ENCODE results near the gene CDKN2C.
"Not testable (repeated sequence)": the region's sequence is repeated elsewhere in the genome, so short reads cannot be mapped to it uniquely, and the experiment has no call there.

Gene CDKN2C

GRCh38 chr1:50995651-50996050, 25.6 kb downstream of the CDKN2C start:
- Histone ChIP-seq H3K27ac (no peak overlapping the region), H3K4me3 (no peak overlapping the region)

GRCh38 chr1:50996083-50996482, 26.0 kb downstream of the CDKN2C start:
- no peak overlapping the region for H3K9ac ChIP-seq
- H3K9me3 ChIP-seq (replicated peaks in 1 of 11) = peaks cover 0 to 7% (median 0%) of the 10 kb centered on the region in 11 experiments; a peak in 2 of 22 replicates
- no peaks in the 10 kb centered on the region for H3K27me3 ChIP-seq
- no peak for TF ChIP-seq Cebpa-rat (IDR thresholded peaks at IDR 0.05)
- H3K4me2 ChIP-seq = no peak overlapping the region
- no peak overlapping the region for H3K4me3 ChIP-seq
- no peaks in the 10 kb centered on the region for H3K36me3 ChIP-seq
- H3K4me1 ChIP-seq = peaks cover 0 to 5% (median 0%) of the 10 kb centered on the region in 10 experiments; a peak in 2 of 20 replicates
- no peak overlapping the region for H3K27ac ChIP-seq
- H4K20me1 ChIP-seq = no peaks in the 10 kb centered on the region

More at GRCh38 chr1:50995651-50996050, 25.6 kb downstream of the CDKN2C start:
- no peak for TF ChIP-seq Cebpa-rat (IDR thresholded peaks at IDR 0.05)
- Histone ChIP-seq H3K9me3 (replicated peaks in 1 of 11) (peaks cover 0 to 7% (median 0%) of the 10 kb centered on the region in 11 experiments; a peak in 2 of 22 replicates), H3K4me2 (no peak overlapping the region), H3K36me3 (no peaks in the 10 kb centered on the region), H4K20me1 (no peaks in the 10 kb centered on the region), H3K4me1 (peaks cover 0 to 5% (median 0%) of the 10 kb centered on the region in 10 experiments; a peak in 2 of 20 replicates), H3K9ac (no peak overlapping the region), H3K27me3 (no peaks in the 10 kb centered on the region)

- not testable (repeated sequence) for H3K4me2 ChIP-seq; H3K4me1 ChIP-seq; H3K27me3 ChIP-seq; H3K4me3 ChIP-seq; H3K9me3 ChIP-seq (replicated peaks in 1 of 11); H3K27ac ChIP-seq; H3K9ac ChIP-seq; H4K20me1 ChIP-seq; H3K36me3 ChIP-seq
Measured at GRCh38 chr1:50999375-50999774, 29.3 kb downstream of the CDKN2C start.

- peak overlapping the region in 2 of 11 experiments; percentile 20 to 24; a peak in 2 of 22 replicates for H3K4me2 ChIP-seq
- peaks cover 0 to 5% (median 0%) of the 10 kb centered on the region in 10 experiments; a peak in 2 of 20 replicates for H3K4me1 ChIP-seq
- no peaks in the 10 kb centered on the region for H4K20me1 ChIP-seq
- peaks cover 0 to 7% (median 0%) of the 10 kb centered on the region in 11 experiments; a peak in 2 of 22 replicates for H3K9me3 ChIP-seq (replicated peaks in 1 of 11)
- no peak overlapping the region for H3K4me3 ChIP-seq
- H3K9ac ChIP-seq = no peak overlapping the region
- H3K27me3 ChIP-seq = no peaks in the 10 kb centered on the region
- H3K36me3 ChIP-seq = no peaks in the 10 kb centered on the region
- H3K27ac ChIP-seq = no peak overlapping the region
- TF ChIP-seq Cebpa-rat (IDR thresholded peaks at IDR 0.05) = no peak
Measured at GRCh38 chr1:51000160-51000559, 30.1 kb downstream of the CDKN2C start.

GRCh38 chr1:51000651-51001050, 30.6 kb downstream of the CDKN2C start:
- Histone ChIP-seq H4K20me1 (no peaks in the 10 kb centered on the region), H3K9ac (no peak overlapping the region), H3K4me3 (no peak overlapping the region), H3K27me3 (no peaks in the 10 kb centered on the region), H3K4me2 (no peak overlapping the region), H3K27ac (no peak overlapping the region), H3K9me3 (replicated peaks in 1 of 11) (peaks cover 0 to 7% (median 0%) of the 10 kb centered on the region in 11 experiments; a peak in 2 of 22 replicates), H3K36me3 (no peaks in the 10 kb centered on the region), H3K4me1 (peaks cover 0 to 5% (median 0%) of the 10 kb centered on the region in 10 experiments; a peak in 2 of 20 replicates)
- TF ChIP-seq Cebpa-rat (IDR thresholded peaks at IDR 0.05) = no peak

- Histone ChIP-seq H3K36me3 (no peaks in the 10 kb centered on the region), H3K4me2 (no peak overlapping the region), H3K4me3 (no peak overlapping the region), H3K9me3 (replicated peaks in 1 of 11) (peaks cover 0 to 7% (median 0%) of the 10 kb centered on the region in 11 experiments; a peak in 2 of 22 replicates), H3K4me1 (peaks cover 0 to 5% (median 0%) of the 10 kb centered on the region in 10 experiments; a peak in 2 of 20 replicates), H4K20me1 (no peaks in the 10 kb centered on the region), H3K27ac (no peak overlapping the region), H3K9ac (no peak overlapping the region), H3K27me3 (no peaks in the 10 kb centered on the region)
- TF ChIP-seq Cebpa-rat (IDR thresholded peaks at IDR 0.05) = no peak
Measured at GRCh38 chr1:51002516-51002915, 32.5 kb downstream of the CDKN2C start.

- H3K27me3 ChIP-seq; H3K36me3 ChIP-seq; H3K27ac ChIP-seq; H3K4me2 ChIP-seq; H3K4me1 ChIP-seq; H3K4me3 ChIP-seq; H3K9me3 ChIP-seq (replicated peaks in 1 of 11); H3K9ac ChIP-seq; H4K20me1 ChIP-seq: not testable (repeated sequence)
Measured at GRCh38 chr1:51005549-51005948, 35.5 kb downstream of the CDKN2C start.

- no peak for TF ChIP-seq Cebpa-rat (IDR thresholded peaks at IDR 0.05)
- no peaks in the 10 kb centered on the region for H3K36me3 ChIP-seq
- H3K9me3 ChIP-seq (replicated peaks in 1 of 11) = no peaks in the 10 kb centered on the region; a peak in 1 of 22 replicates
- H3K27me3 ChIP-seq = no peaks in the 10 kb centered on the region
- H3K4me3 ChIP-seq = no peak overlapping the region
- no peak overlapping the region for H3K27ac ChIP-seq
- H3K9ac ChIP-seq = no peak overlapping the region
- H3K4me2 ChIP-seq = no peak overlapping the region
- H4K20me1 ChIP-seq = no peaks in the 10 kb centered on the region
- no peaks in the 10 kb centered on the region for H3K4me1 ChIP-seq
Measured at GRCh38 chr1:51009381-51009780, 39.3 kb downstream of the CDKN2C start.

- Histone ChIP-seq H4K20me1 (no peaks in the 10 kb centered on the region), H3K4me2 (no peak overlapping the region), H3K9ac (no peak overlapping the region), H3K27ac (no peak overlapping the region), H3K4me1 (no peaks in the 10 kb centered on the region), H3K9me3 (replicated peaks in 1 of 11) (no peaks in the 10 kb centered on the region), H3K4me3 (no peak overlapping the region), H3K36me3 (no peaks in the 10 kb centered on the region), H3K27me3 (no peaks in the 10 kb centered on the region)
- TF ChIP-seq Cebpa-rat (IDR thresholded peaks at IDR 0.05) = no peak
Measured at GRCh38 chr1:51014878-51015277, 44.8 kb downstream of the CDKN2C start.

- Histone ChIP-seq H4K20me1 (no peaks in the 10 kb centered on the region), H3K4me2 (no peak overlapping the region), H3K27ac (no peak overlapping the region), H3K36me3 (no peaks in the 10 kb centered on the region), H3K4me3 (no peak overlapping the region), H3K27me3 (no peaks in the 10 kb centered on the region), H3K9me3 (replicated peaks in 1 of 11) (no peaks in the 10 kb centered on the region; a peak in 2 of 22 replicates), H3K4me1 (no peaks in the 10 kb centered on the region), H3K9ac (no peak overlapping the region)
- no peak for TF ChIP-seq Cebpa-rat (IDR thresholded peaks at IDR 0.05)
Measured at GRCh38 chr1:51019811-51020210, 49.8 kb downstream of the CDKN2C start.

Measured in BLaER1 treated with 17β-estradiol and CSF1 and Interleukin-3, amounts not matched to agents 10 nM and 100 nM (cell line).